ENCODE data around the gene KLHL8.
A peak's percentile ranks its signal among the peaks of the same experiment; 100 is the strongest.

The KLHL8 gene

GRCh38 chr4:87220094-87220822 is at the start of gene KLHL8:
KLHL8 (minus strand) TSS chr4:87220618; CDS start chr4:87195539, 25,079 bp downstream.
- DNase-seq = peak; percentile 92

- DNase-seq = peak; percentile 9
Observed at GRCh38 chr4:87270144-87270543, 49.7 kb upstream of the KLHL8 start.

DNA sequence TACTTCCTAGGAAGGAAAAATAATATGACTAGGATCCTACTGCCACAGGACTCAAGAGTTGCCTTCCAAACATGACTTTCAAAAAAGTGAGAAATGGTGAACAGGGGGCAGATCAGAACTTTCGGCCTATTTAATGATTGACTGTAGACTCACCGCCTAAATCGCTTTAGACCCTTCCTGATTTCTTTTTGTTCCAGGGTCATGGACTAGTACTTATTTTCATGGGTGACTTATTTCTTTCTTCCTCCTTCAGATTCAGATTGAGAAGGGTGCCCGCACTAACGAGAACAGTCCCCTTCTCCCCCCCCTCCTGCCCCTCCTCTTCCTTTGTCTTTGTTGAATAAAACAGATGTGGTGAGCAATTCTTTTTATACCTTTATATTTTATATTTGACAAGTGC is 48.0 kb upstream of the KLHL8 start:
- no peak for DNase-seq

DNA sequence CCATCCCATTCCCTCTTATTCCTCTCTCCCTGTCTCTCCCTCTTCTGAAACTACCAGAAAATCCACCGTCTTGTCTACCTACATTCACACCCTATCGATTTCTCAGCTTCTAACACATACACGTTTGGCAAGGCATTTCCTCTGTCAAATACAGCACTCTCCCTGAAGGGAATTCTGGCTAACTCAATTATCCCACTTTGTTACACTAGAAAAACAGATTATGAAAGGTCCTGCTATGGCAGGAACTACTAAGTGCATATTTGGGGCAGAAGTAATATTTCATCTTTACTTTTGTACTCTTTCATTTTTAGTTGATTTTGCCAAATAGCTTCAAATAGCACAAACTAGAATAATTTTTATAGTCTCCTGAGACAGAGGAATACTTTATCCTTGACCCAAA is 46.6 kb upstream of the KLHL8 start:
- DNase-seq = no peak

DNA sequence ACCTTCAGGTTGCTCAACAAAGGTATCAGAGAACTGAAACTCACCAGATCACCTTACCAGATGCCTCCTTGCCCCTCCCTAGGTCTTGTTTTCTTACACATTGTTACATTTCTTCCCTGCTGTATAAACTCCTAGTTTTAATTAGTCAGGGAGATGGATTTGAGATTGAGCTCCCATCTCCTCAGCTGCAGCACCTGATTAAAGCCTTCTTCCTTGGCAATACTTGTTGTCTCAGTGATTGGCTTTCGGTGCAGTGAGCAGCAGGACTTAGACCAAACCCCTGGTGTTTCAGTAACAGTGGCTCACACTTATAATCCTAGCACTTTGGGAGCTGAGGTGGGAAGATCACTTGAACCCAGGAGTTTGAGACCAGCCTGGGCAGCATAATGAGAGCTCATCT is 42.5 kb upstream of the KLHL8 start:
- no peak for DNase-seq

DNA sequence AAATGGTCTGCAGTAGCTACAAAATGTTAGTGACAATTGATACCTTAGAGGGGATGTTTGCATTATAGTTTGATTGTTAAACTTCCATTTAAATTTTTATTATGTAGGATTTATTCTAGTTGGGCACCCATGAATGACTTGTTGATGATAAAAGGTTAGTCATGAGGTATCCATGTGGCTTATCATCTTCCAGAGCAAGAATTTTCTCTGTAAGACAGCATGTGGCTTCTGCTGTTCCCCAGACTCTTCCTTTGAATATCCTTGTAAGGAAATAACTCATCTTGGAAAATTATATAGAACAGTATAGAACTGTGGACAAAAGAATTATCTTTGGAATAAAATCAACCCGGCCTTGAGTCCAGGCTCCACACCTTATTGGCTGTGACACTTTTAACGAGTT is 40.1 kb upstream of the KLHL8 start:
- DNase-seq = no peak

GRCh38 chr4:87258677-87259076 is 38.3 kb upstream of the KLHL8 start:
- no peak for DNase-seq

DNA sequence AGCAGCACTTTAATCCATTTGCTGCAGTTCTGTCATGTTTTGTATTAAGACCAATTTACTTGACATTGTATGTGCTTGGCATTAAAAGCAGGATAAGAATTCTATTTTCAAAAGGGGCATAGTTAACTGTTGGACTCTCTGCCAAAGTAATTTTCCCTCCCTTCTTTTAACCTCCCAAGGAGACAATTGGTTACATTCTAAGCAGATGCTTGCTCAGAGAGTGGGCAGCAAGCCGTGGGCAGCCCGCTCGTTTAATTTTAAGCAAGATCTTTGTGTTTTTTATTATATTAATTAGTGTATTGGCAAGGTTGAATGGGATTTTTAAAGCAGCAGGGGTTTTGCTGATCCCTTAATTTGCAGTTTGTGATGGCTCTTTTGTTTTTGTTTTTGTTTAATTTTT is 37.1 kb upstream of the KLHL8 start:
- DNase-seq = no peak

DNA sequence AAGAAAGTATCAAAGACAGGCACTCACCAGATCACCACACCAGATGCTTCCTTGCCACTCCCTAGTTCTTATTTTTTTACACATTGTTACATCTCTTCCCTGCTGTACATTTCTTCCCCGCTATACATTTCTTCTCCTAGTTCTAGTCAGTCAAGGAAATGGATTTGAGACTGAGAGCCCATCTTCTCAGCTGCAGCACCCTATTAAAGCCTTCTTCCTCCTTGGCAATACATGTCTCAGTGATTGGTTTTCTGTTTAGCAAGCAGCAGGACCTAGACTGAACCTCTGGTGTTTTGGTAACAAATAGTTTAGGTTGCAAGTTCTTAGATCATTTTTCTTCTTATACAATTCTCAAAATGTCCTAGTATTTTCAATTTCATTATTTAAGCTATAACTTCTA is 35.3 kb upstream of the KLHL8 start:
- DNase-seq = no peak

- DNase-seq = no peak
Observed at GRCh38 chr4:87251106-87251505, 30.7 kb upstream of the KLHL8 start.

DNA sequence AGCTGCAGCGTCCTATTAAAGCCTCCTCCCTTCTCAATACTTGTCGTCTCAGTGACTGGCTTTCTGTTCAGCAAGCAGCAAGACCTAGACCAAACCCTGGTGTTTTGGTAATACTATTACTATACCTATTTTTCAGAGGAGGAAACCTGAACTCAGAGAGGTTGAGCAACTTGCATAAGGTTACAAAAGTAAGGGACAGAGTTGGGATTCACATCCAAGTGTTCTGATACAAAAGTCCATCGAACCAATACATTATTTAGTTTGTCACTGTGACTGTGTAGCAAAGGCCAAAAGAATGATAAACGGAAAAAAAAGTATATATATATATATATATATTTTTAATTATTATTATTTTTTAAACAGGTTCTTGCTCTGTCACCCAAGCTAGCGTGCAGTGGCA is 29.9 kb upstream of the KLHL8 start:
- no peak for DNase-seq

- no peak for DNase-seq
Observed at GRCh38 chr4:87249332-87250019, 29.1 kb upstream of the KLHL8 start.

DNA sequence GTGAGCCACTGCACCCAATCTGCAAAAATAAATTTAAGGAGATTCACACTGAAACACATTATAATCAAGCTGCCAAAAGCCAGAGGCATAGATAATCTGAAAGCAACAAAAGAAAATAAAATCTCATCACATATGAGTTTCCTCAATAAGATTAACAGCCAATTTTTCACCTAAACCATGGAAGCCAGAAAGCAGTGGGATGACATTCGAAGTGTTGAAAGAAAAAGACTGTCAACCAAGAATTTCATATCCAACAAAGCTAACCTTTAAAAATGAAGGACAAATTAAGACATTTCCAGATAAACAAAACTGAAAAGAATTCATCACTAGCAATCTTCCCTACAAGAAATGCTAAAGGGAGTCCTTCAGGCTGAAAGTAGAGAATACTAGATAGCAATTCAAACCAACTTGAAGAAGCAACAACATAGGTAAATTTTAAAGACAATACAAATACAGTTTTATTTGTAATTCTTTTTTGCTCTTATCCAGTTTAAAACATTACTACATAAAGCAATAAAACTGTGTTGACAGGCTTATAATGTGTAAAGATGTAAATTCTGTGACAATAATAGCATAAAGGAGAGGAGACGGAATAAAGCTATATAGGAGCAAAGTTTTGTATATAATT is 23.1 kb upstream of the KLHL8 start:
- DNase-seq = no peak

GRCh38 chr4:87241336-87241735 is 20.9 kb upstream of the KLHL8 start:
- no peak for DNase-seq

- DNase-seq = no peak
Observed at GRCh38 chr4:87240341-87240740, 19.9 kb upstream of the KLHL8 start.

- DNase-seq = no peak
Observed at GRCh38 chr4:87239821-87240220, 19.4 kb upstream of the KLHL8 start.

GRCh38 chr4:87239194-87239593 is 18.8 kb upstream of the KLHL8 start:
- DNase-seq = no peak

DNA sequence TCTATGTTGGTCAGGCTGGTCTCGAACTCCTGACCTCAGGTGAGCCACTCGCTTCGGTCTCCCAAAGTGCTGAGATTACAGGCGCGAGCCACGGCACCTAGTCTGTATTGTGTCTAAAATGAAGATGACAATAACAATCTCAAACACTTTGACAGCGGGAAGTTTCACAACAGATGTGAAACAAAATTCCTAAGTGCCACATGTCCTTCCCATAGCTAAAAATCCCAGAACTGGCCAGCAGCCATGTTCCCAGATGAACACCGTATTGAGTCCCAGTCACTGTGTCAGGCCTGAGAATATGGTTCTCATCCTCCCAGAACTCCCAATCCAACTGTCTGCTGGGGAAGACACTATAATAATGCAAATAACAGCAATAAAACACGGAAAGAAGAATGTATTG is 16.4 kb upstream of the KLHL8 start:
- no peak for DNase-seq

DNA sequence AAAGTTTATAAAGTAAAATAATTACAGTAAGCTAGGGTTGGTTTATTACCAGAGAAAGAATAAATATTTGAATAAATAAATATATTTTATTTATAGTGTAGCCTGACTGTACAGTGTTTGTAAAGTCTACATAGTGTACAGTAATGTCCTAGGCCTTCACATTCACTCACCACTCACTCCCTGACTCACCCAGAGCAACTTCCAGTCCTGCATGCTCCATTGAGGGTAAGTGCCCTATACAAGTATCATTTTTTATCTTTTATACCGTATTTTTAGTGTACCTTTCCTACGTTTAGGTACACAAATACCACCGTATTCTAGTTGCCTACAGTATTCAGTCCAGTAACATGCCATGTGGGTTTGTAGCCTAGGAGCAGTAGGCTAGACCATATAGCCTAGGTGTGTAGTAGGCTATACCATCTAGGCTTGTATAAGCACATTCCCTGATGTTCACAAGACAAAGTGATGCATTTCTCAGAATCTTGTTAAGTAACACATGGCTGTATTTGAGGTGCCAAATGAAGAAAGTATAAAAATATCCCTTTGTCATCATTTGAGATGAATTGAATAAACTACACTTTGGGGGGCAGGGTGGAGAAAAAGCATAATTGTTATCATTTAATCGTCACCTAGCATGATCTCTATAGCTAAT is 14.7 kb upstream of the KLHL8 start:
- DNase-seq = no peak

GRCh38 chr4:87232216-87232615 is 11.8 kb upstream of the KLHL8 start:
- DNase-seq = no peak

- DNase-seq = no peak
Observed at GRCh38 chr4:87230806-87231205, 10.4 kb upstream of the KLHL8 start.

- no peak for DNase-seq
Observed at GRCh38 chr4:87229979-87230378, 9.6 kb upstream of the KLHL8 start.

GRCh38 chr4:87228262-87228860 is 7.9 kb upstream of the KLHL8 start:
- DNase-seq = no peak

Measured in activated CD4-positive, alpha-beta T cell treated with anti-CD3 and anti-CD28 coated beads, Interleukin-2, Interleukin-6, amounts not matched to agents 100 ng/mL and 50 ng/mL, durations not matched to agents 16 hours and 8 hours (primary cell).